HG03097 (cell line): ENCODE results near the gene CHSY3.
A peak's percentile ranks its signal among the peaks of the same experiment; 100 is the strongest.

ENCODE experiments used
- ATAC-seq: cut with Tn5 transposase; IDR thresholded peaks from one replicate; pipeline ENCODE4 v1.9.1; 2021; ENCODE audit not compliant: unreplicated experiment, low FRiP score

CHSY3 gene

DNA sequence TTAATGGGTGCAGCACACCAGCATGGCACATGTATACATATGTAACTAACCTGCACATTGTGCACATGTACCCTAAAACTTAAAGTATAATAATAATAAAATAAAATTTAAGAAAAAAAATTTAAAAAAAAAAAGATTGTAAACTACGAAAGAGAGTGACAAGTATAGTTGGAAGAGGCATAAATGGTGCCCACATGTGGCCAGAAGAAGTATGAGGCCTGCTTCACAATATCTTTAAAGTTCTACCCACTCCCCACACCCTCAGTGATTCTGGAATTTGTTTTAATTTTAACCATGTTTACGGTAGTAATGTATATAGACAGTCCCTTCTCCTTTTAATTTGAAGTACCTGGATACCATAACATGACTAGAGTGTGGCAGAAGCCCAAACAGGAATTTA lies 172.7 kb downstream of the CHSY3 start:
- no peak for ATAC-seq

- ATAC-seq: no peak
Observed at GRCh38 chr5:130078661-130079060, 174.4 kb downstream of the CHSY3 start.

- no peak for ATAC-seq
Observed at GRCh38 chr5:130090569-130091270, 186.5 kb downstream of the CHSY3 start.

GRCh38 chr5:130092991-130093390 lies 188.7 kb downstream of the CHSY3 start:
- no peak for ATAC-seq

DNA sequence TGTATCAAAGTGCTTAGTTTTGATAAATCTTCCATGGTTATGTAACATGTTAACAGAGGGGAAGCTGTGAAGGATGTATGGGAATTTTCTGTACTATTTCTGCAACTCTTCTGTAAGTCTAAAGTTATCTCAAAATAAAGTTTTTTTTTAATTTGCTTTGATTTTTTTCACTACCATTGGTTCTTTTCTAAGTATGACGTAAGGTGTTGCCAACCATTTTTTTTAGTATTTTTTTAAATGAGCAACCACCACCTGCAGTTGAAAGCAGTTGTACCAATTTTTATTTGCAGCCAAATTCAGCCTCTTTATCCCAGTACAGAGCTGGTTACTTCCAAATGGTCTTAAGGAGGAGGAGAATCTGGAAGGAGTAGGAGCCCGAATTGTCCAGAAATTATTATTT lies 192.2 kb downstream of the CHSY3 start:
- no peak for ATAC-seq

- ATAC-seq: no peak
Observed at GRCh38 chr5:130099008-130099407, 194.7 kb downstream of the CHSY3 start.

DNA sequence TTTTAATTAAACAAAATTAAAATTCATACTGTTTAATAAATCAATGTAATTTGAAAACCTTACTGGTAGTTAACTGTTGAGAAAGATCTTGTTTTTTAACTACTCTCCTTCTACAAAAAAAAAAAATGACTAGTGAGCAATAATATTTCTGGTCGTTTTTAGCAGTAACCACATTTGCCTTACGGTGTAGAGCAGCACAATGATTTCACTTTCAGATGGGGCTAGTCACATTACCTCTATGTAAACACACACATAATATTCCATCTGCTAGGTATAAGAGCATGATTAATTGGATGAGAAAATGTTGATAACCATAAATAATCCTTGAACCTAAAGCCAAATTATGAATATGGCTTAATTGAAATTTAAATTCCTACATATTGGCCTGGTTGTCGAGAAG lies 198.1 kb downstream of the CHSY3 start:
- ATAC-seq: no peak

DNA sequence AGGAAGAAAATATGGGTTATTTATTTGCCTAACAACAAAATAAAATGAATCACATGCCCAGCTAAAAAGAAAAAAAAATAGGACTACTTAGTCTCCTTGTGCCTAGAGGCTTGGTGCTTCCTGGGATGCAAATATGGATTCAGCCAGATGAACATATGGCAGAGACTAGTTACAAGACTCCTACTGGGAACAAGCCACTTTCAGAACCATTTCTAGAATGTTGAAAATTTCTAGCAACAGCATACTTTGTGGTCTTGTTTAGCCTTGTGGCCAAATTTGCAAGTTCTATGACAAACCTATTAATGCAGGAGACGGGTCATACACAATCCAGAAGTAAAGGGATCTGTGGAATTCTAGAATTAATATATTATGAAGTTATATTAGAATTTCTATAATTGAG lies 198.7 kb downstream of the CHSY3 start:
- ATAC-seq: no peak

GRCh38 chr5:130104895-130105688 lies 200.8 kb downstream of the CHSY3 start:
- ATAC-seq: no peak

DNA sequence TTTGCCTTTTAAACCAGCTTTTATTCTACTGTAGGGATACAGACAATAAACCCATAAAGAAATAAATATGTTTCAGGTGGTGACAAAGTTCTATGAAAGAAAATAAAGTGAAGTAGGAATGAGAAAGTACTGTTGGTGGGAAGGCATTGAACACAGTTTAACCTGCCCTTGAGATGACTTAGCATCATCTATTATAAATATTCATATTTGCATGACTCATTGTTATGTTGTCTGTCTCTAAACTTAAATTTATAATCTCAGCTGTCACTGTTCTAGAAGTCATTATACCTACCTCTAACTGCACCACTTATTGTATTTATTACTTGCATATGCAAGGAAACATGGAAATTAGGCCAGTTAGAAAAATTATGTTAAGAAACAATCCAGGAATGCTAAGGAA lies 202.2 kb downstream of the CHSY3 start:
- ATAC-seq: no peak

DNA sequence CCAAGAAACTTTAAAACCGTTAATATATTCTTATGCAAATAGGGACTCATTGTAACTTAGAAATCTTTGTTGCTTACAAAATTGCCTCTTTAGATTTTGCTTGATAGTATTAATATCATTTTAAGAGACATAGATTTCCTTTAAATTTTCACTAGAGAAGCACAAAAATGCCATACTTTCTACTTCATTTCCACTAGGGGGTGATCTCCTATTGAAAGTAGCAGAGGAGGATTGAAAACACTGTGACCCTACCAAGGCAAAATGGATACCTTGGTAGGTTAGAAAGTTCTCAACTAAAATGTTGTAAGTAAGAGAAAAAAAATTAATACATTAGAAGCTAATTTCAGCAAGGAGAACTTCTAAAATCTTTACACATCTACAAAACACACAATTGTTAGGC lies 204.9 kb downstream of the CHSY3 start:
- peak; percentile 44 for ATAC-seq

DNA sequence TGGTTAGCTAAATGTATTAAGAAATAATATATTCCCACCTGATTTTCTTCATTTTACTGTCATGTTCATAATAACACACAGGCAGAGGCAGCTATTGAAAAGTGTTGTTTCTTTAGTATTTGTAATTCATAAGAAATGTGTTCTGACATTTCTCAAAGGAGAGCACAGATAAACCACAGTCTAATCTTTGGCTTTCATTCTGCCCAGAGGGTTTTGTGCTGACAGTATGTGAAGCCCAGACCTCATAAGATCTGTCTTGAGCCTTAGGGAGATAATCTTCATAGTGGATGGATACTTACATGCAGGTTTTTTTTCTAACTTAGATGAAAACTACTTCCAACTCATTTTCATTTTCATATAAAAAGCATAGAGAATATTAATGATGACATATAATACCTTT lies 206.1 kb downstream of the CHSY3 start:
- ATAC-seq: no peak

GRCh38 chr5:130111746-130112145 lies 207.5 kb downstream of the CHSY3 start:
- ATAC-seq: no peak

DNA sequence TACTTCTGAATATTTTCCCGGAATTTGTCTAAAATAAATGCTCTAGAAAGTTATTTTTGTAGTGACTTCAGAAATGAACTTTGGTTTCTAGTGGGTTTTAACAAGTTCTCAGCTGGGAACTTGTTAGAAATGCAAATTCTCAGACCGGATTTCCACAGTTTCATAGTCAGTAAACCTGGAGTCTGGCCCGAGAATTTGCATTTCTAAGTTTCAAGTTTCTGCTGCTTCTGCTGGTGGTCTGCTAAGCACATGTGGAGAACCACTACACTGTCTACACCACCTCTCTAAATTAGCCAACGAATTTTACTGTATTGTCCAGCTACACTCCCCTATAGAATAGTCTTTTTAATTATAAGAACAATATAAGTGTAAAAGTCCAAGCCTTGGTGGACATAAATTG lies 208.0 kb downstream of the CHSY3 start:
- ATAC-seq: peak; percentile 89

- no peak for ATAC-seq
Observed at GRCh38 chr5:130115686-130116085, 211.4 kb downstream of the CHSY3 start.

DNA sequence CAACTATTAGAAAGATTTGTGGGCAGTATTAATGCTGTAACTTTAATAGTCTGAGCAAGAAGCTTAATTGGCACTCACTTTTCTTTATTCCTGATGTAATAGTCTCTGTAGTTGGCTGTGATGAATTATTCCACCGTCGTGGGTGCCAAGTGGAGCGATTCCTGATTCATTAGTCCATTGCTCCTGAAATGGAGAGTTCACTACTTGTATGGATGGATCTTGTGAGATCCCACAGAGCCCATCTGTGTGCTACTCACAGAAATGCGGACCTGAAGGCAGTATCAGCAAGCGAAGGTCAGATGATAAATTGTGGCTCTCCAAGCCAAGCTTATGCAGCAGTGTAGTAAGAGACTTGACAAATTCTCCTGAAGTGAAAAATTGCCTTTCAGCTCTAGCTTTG lies 212.2 kb downstream of the CHSY3 start:
- ATAC-seq: no peak

DNA sequence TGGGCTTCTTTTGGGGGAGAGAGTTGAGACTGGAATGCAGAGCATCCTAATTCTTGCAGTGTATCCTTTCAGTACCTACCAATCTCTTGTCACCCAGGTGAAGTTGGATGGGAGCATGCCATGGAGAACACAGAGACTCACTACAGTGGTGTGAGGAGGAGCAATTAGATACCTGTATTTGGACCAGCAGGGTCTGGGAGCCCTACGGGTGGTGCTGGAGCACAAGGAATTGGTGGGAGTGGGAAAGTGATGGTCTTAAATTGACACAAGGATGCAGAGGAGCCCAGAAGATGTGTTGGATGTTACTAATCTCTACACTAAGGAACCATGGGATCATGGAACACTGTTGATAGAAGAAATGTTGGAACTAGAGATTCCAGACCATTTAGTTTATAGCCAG lies 212.7 kb downstream of the CHSY3 start:
- no peak for ATAC-seq

- no peak for ATAC-seq
Observed at GRCh38 chr5:130126746-130127145, 222.5 kb downstream of the CHSY3 start.

GRCh38 chr5:130135506-130135905 lies 231.2 kb downstream of the CHSY3 start:
- no peak for ATAC-seq

GRCh38 chr5:130136300-130136699 lies 232.0 kb downstream of the CHSY3 start:
- ATAC-seq: no peak

GRCh38 chr5:130137681-130138080 lies 233.4 kb downstream of the CHSY3 start:
- ATAC-seq: no peak

GRCh38 chr5:130138406-130139045 lies 234.3 kb downstream of the CHSY3 start:
- ATAC-seq: no peak
